BE2C (cell line): ENCODE results near the gene ATP23. TPM values are rescaled to one million over a fixed set of nuclear protein-coding genes. Genes with fewer than 3 reads are reported as not detected.
A peak's percentile ranks its signal among the peaks of the same experiment; 100 is the strongest.

Experiments used
- DNase-seq: peaks from one replicate; pipeline ENCODE4 v3.0.0-alpha.2; 2020
- H3K27me3 ChIP-seq: fragments of 250-450 bp; sonication (Bioruptor Pico); 2 replicates; pipeline ENCODE4 v1.5.1; 2020; ENCODE audit warnings: mild to moderate bottlenecking
- H3K36me3 ChIP-seq: fragments of 250-450 bp; sonication (Bioruptor Pico); 2 replicates; pipeline ENCODE4 v1.5.1; 2020; ENCODE audit warnings: mild to moderate bottlenecking
- H3K4me1 ChIP-seq: fragments of 250-450 bp; sonication (Bioruptor Pico); 2 replicates; pipeline ENCODE4 v1.5.1; 2020
- H3K4me3 ChIP-seq: 2 replicates; pipeline ENCODE4 v1.5.1; 2011; ENCODE audit warnings: low read depth, low read length
- H3K9me3 ChIP-seq: fragments of 250-450 bp; sonication (Bioruptor Pico); 2 replicates; pipeline ENCODE4 v1.5.1; 2020
- CTCF ChIP-seq: IDR thresholded peaks from 2 replicates; pipeline ENCODE4 v1.5.1; 2012; ENCODE audit warnings: mild to moderate bottlenecking, low read depth, low read length
- polyA plus RNA-seq: library from polyadenylated mRNA; unstranded; fragments of >200 nt; gene quantifications from one replicate; pipeline ENCODE4 v1.2.1, GENCODE V29; 2012; ENCODE audit warnings: low read depth, missing spikeins; ENCODE audit not compliant: insufficient read length, insufficient read depth

ATP23 gene
- 3.5 TPM for polyA plus RNA-seq

DNA sequence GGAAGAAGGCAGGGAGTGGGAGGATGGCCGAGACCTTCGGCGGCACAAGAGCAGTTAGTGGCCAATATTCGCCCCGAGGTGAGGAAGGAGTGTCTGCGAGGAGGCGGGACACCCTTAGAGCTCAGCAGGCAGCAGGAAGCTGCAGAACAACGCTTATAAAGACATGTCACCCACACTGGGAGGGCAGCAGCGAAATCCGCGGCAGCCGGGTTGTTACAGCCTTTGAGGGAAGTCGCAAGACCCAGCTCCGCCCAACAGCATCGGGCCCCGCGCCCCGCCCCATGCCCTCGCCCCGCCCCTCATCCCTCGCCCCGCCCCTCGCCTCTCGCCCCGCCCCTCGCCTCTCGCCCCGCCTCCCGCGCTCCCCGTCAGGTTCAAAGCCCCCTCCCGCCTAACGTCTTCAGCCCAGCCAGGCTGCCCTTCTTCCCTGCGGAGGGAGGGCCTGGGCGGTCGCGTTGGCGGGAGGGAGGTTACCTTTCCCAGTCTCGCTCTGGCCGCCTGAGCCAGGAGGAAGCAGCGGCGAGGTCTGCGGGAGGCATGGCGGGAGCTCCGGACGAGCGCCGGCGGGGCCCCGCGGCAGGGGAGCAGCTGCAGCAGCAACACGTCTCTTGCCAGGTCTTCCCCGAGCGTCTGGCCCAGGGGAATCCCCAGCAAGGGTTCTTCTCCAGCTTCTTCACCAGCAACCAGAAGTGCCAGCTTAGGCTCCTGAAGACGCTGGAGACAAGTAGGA lies at the start of gene ATP23:
Gene ATP23 (plus strand): TSS at position 403 of the 730 bp plus-strand sequence. CDS start 135 bp downstream, at position 538.
- Histone ChIP-seq H3K9me3 (no peaks in the 10 kb centered on the region), H3K4me1 (no peaks in the 10 kb centered on the region), H3K4me3 (peak within 1 kb of the TSS; percentile 68), H3K36me3 (no peaks in the 10 kb centered on the region), H3K27me3 (no peaks in the 10 kb centered on the region)
- TF ChIP-seq CTCF: no peak
- DNase-seq: peak; percentile 91

- Histone ChIP-seq H3K27me3 (no peaks in the 10 kb centered on the region), H3K9me3 (no peaks in the 10 kb centered on the region), H3K4me3 (no peak overlapping the region), H3K36me3 (no peaks in the 10 kb centered on the region), H3K4me1 (peaks cover 67% of the 10 kb centered on the region)
- no peak for DNase-seq
- no peak for TF ChIP-seq CTCF
Observed at GRCh38 chr12:57892232-57892972, 49.0 kb upstream of the ATP23 start.

DNA sequence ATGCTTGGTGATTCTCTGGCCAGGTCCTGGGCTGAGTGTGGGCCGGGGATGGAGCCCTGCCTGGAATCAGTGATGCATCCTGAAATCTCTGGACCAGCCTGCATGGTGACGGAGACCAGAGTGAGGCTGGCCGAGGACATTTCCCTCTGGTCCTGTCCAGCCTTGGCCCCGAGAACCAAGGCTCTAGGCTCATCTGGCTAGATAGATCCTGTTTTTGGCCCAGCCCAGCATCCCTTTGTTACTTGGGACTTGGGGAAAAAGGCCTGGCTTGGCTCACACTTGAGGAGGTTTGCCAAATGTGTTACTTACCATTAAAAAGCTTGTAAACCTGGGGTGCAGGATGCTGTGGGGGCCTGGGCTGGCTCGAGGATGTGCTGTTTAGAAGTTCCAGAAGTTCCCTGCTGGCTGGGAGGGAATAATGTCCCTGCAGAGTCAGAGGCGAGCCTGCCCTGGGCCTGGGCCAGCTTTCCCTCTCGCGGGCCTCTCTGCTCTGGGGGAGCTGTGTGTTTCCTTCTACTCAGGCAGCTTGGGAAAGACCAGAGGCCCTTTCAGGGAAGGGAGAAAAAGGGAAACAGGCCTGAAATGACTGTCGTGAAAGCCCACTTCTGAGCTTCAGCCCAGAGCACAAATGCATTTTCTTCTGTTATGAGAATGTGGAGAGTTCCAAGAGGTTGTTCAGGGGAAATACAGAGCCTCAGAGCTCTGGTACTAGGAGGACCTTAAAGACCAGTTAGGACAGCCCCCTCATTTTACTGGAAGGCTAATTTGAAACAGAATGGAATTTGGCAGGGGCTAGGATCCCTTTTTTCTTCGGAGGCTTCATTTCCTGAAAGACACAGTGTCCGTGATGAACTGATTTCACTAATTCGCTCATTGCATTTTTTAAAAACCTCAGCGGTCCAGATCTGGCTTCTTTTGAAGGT lies 47.7 kb upstream of the ATP23 start:
- no peak for TF ChIP-seq CTCF
- H3K9me3 ChIP-seq: no peaks in the 10 kb centered on the region
- no peaks in the 10 kb centered on the region for H3K27me3 ChIP-seq
- H3K4me3 ChIP-seq: no peak overlapping the region
- peak; percentile 78 for DNase-seq
- peaks cover 57% of the 10 kb centered on the region for H3K4me1 ChIP-seq
- no peaks in the 10 kb centered on the region for H3K36me3 ChIP-seq

DNA sequence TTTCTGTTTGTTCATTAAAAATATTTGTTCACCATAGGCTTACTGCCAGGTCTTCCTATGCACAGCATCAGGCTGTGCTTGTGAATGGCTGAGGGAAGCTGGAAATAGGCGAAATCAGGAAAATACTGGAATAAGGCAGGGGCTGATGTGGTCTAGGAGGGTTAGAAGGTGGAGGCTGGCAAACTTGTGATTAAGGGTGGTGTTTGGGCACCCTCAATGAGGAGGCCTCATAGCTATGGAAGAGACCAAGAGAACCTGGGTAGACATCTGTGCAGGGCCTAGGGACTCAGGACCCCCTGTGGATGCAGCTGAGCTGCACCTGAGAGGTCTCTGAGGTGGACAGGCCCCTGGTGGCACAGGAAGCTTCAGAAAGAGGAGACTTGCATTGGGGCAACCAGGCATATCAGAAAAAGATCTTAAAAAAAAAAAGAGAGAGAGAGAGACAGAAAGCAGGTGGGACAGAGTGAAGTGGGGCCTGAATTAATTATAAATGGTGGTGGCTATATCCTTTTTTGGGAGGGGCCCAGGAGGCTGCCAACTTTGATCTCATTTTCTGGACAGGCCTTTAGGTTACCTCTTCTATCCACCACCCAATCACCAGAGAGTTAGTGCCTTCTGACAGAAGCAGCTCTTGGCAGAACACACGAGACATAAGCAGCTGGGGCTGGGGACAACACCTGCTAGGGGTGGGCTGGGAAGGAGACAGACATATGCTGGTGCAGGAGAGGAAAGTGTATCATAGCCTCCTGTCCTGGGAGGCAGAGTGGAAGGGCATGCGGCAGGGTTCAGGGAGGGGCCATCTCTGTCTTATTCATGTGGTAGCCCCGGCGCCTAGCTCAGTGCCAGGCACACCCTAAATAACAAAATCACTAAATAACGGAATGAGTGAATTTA lies 46.7 kb upstream of the ATP23 start:
- H3K36me3 ChIP-seq: no peaks in the 10 kb centered on the region
- no peaks in the 10 kb centered on the region for H3K27me3 ChIP-seq
- no peak for DNase-seq
- H3K9me3 ChIP-seq: no peaks in the 10 kb centered on the region
- peaks cover 48% of the 10 kb centered on the region for H3K4me1 ChIP-seq
- no peak overlapping the region for H3K4me3 ChIP-seq
- TF ChIP-seq CTCF: no peak

- DNase-seq: no peak
- TF ChIP-seq CTCF: no peak
- Histone ChIP-seq H3K4me3 (no peak overlapping the region), H3K9me3 (no peaks in the 10 kb centered on the region), H3K27me3 (no peaks in the 10 kb centered on the region), H3K36me3 (no peaks in the 10 kb centered on the region), H3K4me1 (peaks cover 43% of the 10 kb centered on the region)
Observed at GRCh38 chr12:57895389-57896114, 45.8 kb upstream of the ATP23 start.
